H1 (cell line): ENCODE data around the gene MRPL1. TPM values are rescaled to one million over a fixed set of nuclear protein-coding genes. Genes with fewer than 3 reads are reported as not detected.

Source experiments
- PHF8 ChIP-seq: fragments of 200-600 bp; sonication (generic); conservative IDR thresholded peaks from 2 replicates; pipeline ENCODE4 v1.7.1; 2012; ENCODE audit warnings: low read depth, mild to moderate bottlenecking, inconsistent platforms, low read length, moderate library complexity
- polyA plus RNA-seq, 7 experiments: library from polyadenylated mRNA; depleted of rRNA in 3 of 7; stranded (reverse) in 5 of 7; unstranded in 2 of 7; fragments of >200 nt in 5 of 7; fragments of 200-250 nt in 2 of 7; gene quantifications; 1 replicate in 5 of 7; 2 replicates in 1 of 7; 4 replicates in 1 of 7; pipeline versions ENCODE4 v1.2.1 to v1.2.3, GENCODE V29; 2011 to 2013; ENCODE audit warnings: missing spikeins in 2 of 7, mixed read lengths in 2 of 7
- total RNA-seq: library from RNA; stranded (reverse); fragmentation: NEBNext Ultra II Directional; extraction: Animal tissue kit (Norgen Biotek cat#: 25700); gene quantifications from 2 replicates; pipeline ENCODE4 v1.2.1, GENCODE V29; 2021

MRPL1 gene
- total and polyA plus RNA-seq, 2 of the 8 experiments (the other 6 are each of a cell fraction or from before 2014, with no cell fraction given): 9.6 to 37.0 TPM

- TF ChIP-seq PHF8: no peak
- TF ChIP-seq, all 59 proteins: peak for 0
Measured at GRCh38 chr4:77816546-77816945, 46.1 kb upstream of the MRPL1 start (continued).
